ENCODE data around the gene TMEM201. TPM values are rescaled to one million over a fixed set of nuclear protein-coding genes. Genes with fewer than 3 reads are reported as not detected.

TMEM201 gene
- total and polyA plus RNA-seq, 2 donors from 2014 or later: 9.1 to 13.2 TPM

DNA sequence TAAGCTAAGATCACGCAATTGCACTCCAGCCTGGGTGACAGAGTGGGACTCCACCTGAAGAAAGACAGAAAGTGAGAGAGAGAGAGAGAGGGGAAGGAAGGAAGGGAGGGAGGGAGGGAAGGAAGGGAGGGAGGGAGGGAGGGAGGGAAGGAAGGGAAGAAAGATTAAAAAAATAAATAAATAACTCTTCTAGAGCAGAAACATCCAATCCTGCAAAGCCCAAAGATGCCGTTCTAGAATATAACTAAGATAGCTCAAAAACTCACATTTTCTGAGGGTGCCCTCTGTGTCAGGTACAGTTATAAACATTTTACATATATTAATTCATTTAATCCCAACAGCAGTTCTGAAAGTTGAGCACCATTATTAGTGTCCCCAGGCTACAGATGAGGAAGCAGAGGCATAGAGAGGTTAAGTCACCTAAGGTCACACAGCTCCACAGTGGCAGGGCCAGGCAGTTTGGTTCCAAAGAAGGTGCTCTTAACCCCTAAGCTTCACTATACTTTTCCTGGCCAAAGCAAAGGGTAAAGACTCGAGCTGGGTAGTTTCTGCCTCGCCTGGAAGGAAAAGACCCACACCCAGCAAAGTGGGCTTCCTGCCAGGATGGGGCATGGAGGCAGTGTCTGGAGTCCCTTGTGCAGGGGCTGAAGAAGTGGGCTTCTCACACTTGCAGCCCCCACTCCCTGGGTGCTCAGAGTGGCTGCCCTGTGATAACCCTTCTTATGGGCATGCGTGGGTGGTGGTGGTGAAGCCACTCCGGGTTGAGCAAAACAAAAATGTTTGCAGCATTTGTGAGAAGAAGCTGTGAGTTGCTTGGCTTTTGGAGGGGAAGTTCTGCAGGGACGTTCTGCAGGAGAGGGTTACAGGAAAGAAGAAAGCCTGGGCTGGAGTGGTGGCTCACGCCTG lies 54.9 kb downstream of the TMEM201 start:
- intact Hi-C loops (cut with DNase I): no loop called here
- TF ChIP-seq, protein P1, sequence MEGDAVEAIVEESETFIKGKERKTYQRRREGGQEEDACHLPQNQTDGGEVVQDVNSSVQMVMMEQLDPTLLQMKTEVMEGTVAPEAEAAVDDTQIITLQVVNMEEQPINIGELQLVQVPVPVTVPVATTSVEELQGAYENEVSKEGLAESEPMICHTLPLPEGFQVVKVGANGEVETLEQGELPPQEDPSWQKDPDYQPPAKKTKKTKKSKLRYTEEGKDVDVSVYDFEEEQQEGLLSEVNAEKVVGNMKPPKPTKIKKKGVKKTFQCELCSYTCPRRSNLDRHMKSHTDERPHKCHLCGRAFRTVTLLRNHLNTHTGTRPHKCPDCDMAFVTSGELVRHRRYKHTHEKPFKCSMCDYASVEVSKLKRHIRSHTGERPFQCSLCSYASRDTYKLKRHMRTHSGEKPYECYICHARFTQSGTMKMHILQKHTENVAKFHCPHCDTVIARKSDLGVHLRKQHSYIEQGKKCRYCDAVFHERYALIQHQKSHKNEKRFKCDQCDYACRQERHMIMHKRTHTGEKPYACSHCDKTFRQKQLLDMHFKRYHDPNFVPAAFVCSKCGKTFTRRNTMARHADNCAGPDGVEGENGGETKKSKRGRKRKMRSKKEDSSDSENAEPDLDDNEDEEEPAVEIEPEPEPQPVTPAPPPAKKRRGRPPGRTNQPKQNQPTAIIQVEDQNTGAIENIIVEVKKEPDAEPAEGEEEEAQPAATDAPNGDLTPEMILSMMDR (IDR thresholded peaks at IDR 0.05; ENCODE audit: borderline replicate concordance, extremely low read depth, insufficient read depth): no peak
- no peak overlapping the region for H3K27ac ChIP-seq (ENCODE audit: low read depth in 2 of 2, low read length in 2 of 2)
- H3K9me3 ChIP-seq (ENCODE audit: control insufficient read depth in 2 of 3, insufficient read depth in 1 of 3, low read length in 3 of 3): no peaks in the 10 kb centered on the region
- H3K36me3 ChIP-seq (ENCODE audit: control insufficient read depth in 2 of 3, insufficient read depth in 3 of 3, low read length in 3 of 3): no peaks in the 10 kb centered on the region
- H3K27me3 ChIP-seq (ENCODE audit: control insufficient read depth, insufficient read depth, low read length): no peaks in the 10 kb centered on the region
- no peak overlapping the region for H3K4me3 ChIP-seq (ENCODE audit: low read length in 3 of 3)
- FAIRE-seq (no peak), DNase-seq (no peak)
- no peaks in the 10 kb centered on the region for H3K4me1 ChIP-seq (ENCODE audit: control insufficient read depth in 2 of 3, insufficient read depth in 2 of 3, low read depth in 1 of 3, low read length in 3 of 3)
- H3K9ac ChIP-seq (ENCODE audit: low read length in 3 of 3): no peak overlapping the region

DNA sequence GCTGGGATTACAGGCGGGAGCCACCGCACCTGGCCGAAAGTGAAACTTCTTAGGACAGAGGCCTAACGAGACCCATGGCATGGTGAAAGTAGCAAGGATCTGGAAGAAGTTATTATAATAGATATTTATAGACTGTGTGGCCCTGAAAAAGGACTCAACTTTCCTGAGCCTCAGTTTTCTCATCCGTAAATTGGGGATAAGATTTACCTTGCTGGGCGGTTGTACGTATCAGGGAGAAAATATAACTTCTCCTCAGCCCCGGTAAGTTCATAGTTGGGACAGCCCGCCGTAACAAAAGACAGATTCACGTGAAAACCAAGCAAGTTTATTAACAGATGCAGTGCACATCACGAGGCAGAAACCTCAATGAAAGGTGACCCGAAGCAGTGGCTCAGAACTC lies 57.3 kb downstream of the TMEM201 start:
- DNase-seq: no peak
- H3K36me3 ChIP-seq (ENCODE audit: control insufficient read depth in 2 of 3, insufficient read depth in 3 of 3, low read length in 3 of 3): no peaks in the 10 kb centered on the region
- TF ChIP-seq, protein P1 (IDR thresholded peaks at IDR 0.05; ENCODE audit: borderline replicate concordance, extremely low read depth, insufficient read depth): no peak
- intact Hi-C loops (cut with DNase I): no loop called here
- no peak for FAIRE-seq
- no peak overlapping the region for H3K4me3 ChIP-seq (ENCODE audit: low read length in 3 of 3)
- no peaks in the 10 kb centered on the region for H3K9me3 ChIP-seq (ENCODE audit: control insufficient read depth in 2 of 3, insufficient read depth in 1 of 3, low read length in 3 of 3)
- no peak overlapping the region for H3K27ac ChIP-seq (ENCODE audit: low read depth in 2 of 2, low read length in 2 of 2)
- no peak overlapping the region for H3K9ac ChIP-seq (ENCODE audit: low read length in 3 of 3)
- peaks cover 2% of the 10 kb centered on the region for H3K27me3 ChIP-seq (ENCODE audit: control insufficient read depth, insufficient read depth, low read length)
- H3K4me1 ChIP-seq (ENCODE audit: control insufficient read depth in 2 of 3, insufficient read depth in 2 of 3, low read depth in 1 of 3, low read length in 3 of 3): no peaks in the 10 kb centered on the region

DNA sequence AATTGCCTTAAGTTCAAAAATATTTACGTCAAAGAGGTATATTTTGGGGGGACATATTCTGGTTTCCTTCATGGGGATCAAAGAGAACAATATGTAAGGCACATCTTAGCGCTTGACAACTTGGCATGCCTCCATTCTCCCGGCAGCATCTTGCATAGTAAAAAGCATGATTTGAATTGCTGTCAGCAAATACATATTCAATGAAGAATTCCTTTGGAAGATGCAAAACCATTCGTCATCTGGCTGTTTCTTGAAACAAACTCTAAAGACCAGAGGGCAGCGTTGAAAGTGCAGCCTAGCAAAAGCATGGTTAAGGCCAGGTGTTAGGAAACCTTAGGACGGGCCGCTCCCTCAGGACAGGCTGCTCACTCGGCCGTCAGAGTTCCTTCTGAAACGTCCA lies 59.5 kb downstream of the TMEM201 start:
- TF ChIP-seq, protein P1 (IDR thresholded peaks at IDR 0.05; ENCODE audit: borderline replicate concordance, extremely low read depth, insufficient read depth): no peak
- Histone ChIP-seq H3K9me3 (ENCODE audit: control insufficient read depth in 2 of 3, insufficient read depth in 1 of 3, low read length in 3 of 3) (no peaks in the 10 kb centered on the region), H3K4me1 (ENCODE audit: control insufficient read depth in 2 of 3, insufficient read depth in 2 of 3, low read depth in 1 of 3, low read length in 3 of 3) (peaks cover 0 to 4% (median 0%) of the 10 kb centered on the region in 3 donors), H3K36me3 (ENCODE audit: control insufficient read depth in 2 of 3, insufficient read depth in 3 of 3, low read length in 3 of 3) (no peaks in the 10 kb centered on the region), H3K27ac (ENCODE audit: low read depth in 2 of 2, low read length in 2 of 2) (no peak overlapping the region), H3K9ac (ENCODE audit: low read length in 3 of 3) (no peak overlapping the region), H3K27me3 (ENCODE audit: control insufficient read depth, insufficient read depth, low read length) (peaks cover 6% of the 10 kb centered on the region), H3K4me3 (ENCODE audit: low read length in 3 of 3) (no peak overlapping the region)
- no peak for FAIRE-seq
- intact Hi-C loops (cut with DNase I): no loop called here
- no peak for DNase-seq
